HPDE6-E6E7 (cell line): ENCODE results near the gene LENEP.

Experiments used
- DNase-seq: peaks from one replicate; pipeline ENCODE4 v3.0.0; 2011; ENCODE audit warnings: missing footprints; ENCODE audit errors: extremely low spot score

Gene LENEP

GRCh38 chr1:154998818-154999570 lies 5.6 kb downstream of the LENEP start:
- no peak for DNase-seq

- no peak for DNase-seq
Measured at GRCh38 chr1:154999571-155000410, 6.4 kb downstream of the LENEP start.

DNA sequence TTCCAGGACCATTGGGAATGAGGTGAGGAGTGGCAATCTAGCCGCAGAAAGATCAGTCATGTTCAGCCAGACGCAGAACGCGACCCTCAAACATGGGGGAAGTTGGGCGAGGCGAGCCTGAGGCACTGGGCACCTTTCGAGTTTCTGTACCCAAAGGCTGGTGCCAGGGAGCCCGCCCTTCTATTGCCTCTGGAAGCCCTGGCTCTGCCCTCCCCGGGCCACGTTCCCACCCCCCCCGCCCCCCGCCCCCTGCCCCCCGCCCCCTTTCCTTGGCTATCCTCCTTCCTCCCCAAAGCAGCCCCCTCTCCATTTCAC lies 7.0 kb downstream of the LENEP start:
- DNase-seq = no peak

GRCh38 chr1:155000726-155001424 lies 7.5 kb downstream of the LENEP start:
- peak; percentile 93 for DNase-seq

DNA sequence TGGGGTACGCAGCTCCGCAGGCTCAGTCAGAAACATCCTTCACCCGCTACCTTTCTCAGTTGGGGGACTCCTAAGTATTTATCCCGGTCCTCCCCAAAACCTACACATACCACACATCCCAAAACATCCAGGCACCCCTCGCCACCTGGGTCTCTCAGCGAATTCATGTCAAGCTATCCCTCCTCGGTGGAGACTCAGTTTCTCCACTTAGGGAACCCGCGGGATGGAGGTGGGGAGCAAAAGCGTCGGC lies 8.0 kb downstream of the LENEP start:
- DNase-seq = no peak

- peak; percentile 97 for DNase-seq
Measured at GRCh38 chr1:155001675-155002463, 8.5 kb downstream of the LENEP start.

GRCh38 chr1:155002464-155003226 lies 9.3 kb downstream of the LENEP start, which contains the start of gene ZBTB7B:
TSS of gene ZBTB7B (plus strand) at chr1:155002802. CDS start at chr1:155014661, 11,859 bp downstream.
- peak; percentile 60 for DNase-seq

DNA sequence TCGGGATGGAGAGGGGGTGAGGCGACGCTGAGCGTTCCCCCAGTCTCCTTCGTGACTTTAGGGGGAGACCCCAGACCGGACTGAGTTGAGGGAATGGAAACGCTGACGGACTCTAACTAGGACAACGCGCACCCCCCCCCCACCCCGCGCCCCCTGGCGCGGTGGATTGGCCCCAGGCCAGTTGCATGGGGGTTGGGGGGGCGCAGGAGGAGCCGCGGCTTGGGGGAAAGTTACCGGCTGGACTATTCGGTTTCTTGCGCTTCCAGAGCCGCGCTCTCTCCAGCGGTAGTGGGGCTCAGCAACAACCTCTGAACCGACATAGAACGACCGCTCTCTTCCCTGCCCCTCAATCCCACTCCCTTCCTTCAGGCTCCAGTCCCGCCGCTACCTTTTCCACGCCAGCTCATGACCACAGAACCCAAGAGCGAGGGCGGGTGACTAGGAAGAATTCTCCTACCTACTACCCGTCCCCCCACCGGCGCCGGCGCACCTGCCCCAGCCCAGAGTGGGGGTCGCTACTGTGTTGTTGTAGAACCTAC lies 9.9 kb downstream of the LENEP start:
- DNase-seq = no peak

GRCh38 chr1:155003766-155004351 lies 10.5 kb downstream of the LENEP start:
- no peak for DNase-seq

DNA sequence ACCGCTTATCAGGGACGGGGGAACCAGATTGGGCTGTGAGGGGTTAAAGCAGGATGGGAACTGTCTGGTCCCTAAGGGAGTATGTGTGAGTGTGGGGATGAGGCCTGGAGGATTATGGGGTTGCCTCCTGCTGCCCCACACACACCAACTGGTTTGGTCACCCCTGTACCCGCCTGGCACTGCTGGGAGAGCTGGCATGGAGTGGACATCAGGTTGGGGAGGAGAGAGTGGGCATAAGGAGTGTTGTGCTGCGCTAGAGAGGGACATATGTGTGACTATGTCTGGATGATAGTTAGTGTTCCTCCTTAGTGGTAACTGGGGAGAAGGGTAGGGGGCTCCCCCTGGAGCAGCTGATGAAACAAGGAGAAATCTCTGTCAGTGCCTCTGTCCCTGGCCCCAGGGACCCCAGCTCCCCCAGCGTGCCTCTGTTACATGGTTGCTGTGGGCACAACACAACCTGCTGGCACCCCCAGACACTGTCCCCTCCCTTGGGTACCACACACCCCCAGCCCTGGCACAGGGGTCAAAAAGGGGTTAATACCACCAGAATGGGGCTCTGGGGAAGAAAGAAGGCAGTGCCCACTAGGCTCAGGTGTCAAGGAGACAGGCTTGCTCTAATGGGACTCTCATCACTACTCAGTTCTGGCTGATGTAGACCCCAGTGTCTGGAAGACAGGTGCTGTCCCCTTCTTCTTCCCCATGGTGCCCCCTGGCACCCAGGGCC lies 11.1 kb downstream of the LENEP start:
- no peak for DNase-seq

DNA sequence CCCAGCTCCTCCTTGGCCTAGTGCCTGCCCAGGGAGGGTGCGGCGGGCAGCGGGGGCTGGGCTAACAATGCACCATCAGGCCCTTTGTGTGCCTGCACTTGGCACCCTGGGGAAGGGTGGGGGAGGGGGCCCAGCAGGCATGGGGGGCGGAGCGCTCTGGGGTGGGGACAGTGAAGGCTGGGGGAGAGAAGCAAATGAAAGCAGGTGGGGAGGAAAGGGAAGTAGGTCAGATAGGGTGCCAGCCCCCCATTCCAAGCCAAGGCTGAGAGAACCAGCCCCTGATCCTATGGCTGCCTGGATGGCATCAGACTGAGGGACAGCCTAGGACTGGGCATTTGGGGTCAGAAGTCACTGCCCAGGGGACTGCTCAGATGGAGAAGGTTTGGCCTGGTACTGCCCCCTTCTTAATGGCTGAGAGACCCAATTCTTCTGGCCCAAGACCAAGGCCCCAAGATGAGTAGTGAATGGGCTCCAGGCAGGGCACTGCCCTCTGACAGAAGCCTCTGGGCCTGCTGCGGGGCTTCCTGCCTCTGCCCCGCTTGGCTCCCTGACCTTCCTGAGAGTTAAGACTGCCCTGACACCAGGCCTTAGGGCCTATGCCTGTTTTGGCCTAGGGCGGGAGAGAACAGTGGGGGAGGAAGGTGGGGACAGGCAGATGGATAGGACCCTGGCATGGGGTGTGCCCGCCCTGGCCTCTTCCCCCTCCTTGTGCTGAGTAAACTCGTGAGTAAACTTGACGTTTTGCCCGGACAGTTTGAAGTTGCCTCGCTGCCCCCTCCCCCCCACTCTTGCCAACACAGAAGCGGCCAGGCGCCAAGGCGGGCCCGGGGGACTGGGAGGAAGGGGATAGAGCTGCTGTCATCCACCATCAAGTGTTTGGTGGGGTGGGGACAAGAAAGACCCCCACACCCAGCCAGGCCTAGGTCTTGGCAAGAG lies 12.0 kb downstream of the LENEP start:
- no peak for DNase-seq

DNA sequence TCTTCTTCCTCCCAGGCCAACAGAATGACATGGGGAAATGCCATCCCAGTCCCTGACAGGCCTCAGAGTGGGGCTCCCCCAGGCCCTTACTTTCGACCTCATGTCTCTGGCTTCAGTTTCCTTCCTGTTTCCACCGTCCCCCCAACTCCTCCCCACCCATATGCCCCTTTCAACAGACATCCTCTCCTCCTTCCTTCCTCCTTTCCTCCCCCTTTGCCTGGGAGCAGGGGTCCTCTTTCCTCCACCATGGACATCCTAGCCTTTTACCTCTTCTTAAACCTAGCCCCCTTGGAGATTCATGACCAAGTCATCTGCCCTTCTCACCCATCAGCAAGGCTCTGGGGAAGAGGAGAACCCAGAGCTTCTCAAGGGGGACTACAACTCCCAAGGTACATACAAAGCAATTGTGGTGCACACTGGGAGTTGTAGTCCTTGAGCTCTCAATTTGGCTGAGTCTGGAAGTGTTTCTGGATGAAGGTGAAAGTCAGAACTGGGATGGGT lies 13.3 kb downstream of the LENEP start:
- DNase-seq = no peak

- DNase-seq = no peak
Measured at GRCh38 chr1:155007251-155007828, 14.0 kb downstream of the LENEP start.

DNA sequence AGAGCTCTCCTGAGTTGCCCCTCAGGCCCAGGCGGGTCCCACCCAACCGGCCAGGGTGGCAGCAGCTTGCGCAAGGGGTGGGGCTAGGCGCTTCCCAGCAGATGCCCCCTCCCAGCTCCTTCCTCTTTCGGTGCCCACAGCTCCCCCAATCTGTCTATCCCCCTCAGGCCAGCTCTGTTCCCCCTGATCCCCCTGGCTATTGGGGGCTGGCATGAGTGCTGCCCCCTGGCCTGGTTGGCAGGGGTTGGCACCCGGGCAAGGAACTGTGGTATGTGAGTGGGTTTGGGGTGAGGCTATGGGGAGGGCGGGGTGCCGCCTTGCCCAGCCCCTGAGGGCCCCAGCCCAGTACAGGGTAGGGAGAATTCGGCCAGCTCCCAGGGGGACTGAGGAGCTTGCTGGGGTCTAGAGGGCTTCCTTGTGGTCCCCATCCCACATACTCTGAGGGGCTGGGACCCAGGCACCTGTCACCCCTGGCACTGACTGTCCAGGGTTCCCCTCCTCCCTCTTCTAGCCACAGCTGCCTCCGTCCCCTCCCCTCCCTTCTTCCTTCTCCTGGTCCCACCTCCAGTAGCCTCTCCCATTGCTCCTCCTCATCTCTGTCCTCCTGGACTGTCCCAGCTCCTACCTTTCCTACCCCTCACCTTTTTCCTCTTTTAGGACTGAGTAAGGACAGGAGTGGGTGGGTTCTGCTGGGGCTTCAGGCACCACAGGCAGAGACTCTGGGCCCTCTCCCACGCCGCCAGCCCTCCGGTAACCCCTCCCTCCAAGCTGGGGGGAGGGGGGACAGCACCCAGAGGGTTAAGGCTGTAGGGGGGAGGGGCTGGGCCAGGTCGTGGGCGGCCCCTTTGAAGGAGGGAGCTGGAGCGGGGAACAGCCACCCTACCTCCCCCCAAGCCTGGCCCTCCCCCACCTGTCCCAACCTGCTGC lies 14.9 kb downstream of the LENEP start:
- DNase-seq = no peak

- DNase-seq = no peak
Measured at GRCh38 chr1:155009221-155009711, 15.9 kb downstream of the LENEP start.

GRCh38 chr1:155009742-155010141 lies 16.4 kb downstream of the LENEP start:
- DNase-seq = no peak
